GM12874 (cell line): ENCODE data around the gene S100B.

Experiments used
- TF ChIP-seq, protein P1 (sequence below): IDR thresholded peaks from 2 replicates; pipeline ENCODE4 v1.5.1; 2011; ENCODE audit warnings: low read depth, mild to moderate bottlenecking, control low read depth, low read length, moderate library complexity; ENCODE audit not compliant: insufficient read depth

Gene S100B

DNA sequence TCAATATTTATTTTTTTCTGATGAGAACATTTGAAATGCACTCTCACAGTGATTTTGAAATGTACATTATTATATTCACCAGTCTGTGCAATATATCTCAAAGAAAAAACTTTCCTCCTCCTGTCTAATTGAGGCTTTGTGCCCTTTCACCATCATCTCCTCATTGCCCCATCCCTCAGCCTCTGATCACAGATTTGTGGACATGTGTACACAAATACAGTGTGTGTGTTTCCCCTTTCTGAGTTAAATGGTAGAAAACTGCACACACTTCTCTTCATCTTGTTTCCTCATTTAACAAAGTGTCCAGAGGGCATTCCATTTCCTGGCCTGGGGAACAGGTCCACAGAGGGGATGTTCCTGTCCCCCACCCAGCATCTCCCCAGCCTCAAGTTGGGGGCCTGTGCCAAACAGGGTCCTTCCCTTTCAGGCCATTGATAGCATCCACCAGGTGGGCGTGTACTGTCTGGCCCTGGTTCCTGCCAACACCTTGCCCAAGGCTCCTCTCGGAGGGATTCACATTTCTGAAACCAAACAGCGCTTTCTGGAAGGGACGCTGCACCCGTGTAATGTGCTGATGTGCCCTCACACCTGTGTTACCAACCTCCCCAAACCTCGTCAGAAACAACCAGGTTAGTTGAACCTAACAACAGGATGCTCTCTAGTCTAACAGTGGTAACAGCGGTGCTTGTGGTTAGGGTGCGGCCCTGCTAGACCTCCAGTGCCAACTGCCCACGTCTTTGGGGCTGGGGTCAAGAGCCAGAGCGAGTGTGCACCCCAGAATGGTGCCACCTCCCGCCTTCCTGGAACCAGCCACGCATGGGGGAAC is 54.6 kb downstream of the S100B start:
- TF ChIP-seq, protein P1, sequence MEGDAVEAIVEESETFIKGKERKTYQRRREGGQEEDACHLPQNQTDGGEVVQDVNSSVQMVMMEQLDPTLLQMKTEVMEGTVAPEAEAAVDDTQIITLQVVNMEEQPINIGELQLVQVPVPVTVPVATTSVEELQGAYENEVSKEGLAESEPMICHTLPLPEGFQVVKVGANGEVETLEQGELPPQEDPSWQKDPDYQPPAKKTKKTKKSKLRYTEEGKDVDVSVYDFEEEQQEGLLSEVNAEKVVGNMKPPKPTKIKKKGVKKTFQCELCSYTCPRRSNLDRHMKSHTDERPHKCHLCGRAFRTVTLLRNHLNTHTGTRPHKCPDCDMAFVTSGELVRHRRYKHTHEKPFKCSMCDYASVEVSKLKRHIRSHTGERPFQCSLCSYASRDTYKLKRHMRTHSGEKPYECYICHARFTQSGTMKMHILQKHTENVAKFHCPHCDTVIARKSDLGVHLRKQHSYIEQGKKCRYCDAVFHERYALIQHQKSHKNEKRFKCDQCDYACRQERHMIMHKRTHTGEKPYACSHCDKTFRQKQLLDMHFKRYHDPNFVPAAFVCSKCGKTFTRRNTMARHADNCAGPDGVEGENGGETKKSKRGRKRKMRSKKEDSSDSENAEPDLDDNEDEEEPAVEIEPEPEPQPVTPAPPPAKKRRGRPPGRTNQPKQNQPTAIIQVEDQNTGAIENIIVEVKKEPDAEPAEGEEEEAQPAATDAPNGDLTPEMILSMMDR, result no peak

DNA sequence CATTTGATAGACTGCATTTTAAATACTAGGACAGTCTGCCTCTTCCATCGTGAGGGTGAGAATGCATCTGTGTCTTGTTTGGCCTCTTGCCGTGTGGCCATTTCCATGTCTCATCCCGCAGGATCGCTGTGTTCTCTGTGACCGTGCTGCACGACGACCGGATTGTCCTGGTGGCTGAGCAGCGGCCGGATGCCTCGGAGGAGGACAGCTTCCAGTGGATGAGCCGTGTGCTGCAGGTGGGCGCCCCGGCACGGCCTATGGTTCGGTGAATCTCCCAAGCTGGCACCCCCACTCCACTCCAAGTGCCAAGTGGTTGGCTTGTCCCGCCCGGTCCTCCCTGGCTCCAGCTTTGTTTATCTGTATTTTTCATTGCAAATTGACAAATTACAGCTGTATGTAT is 55.2 kb downstream of the S100B start:
- TF ChIP-seq, protein P1, result no peak
